Caki2 (cell line): Measurements from ENCODE around the gene DPYD. TPM values are rescaled to one million over a fixed set of nuclear protein-coding genes. Genes with fewer than 3 reads are reported as not detected.
A peak's percentile ranks its signal among the peaks of the same experiment; 100 is the strongest.

Source experiments
- DNase-seq: peaks from one replicate; pipeline ENCODE4 v3.0.0-alpha.2; 2015; ENCODE audit warnings: low read depth
- in situ Hi-C: cut with HindIII; loops from 2 replicates; pipeline ENCODE4 v1.10.0; 2016; ENCODE audit warnings: low sequenced_read_pairs, low pct_unique_long_range_greater_than_20kb, mixed read lengths
- total RNA-seq: library from RNA; depleted of rRNA; stranded (reverse); fragments of >200 nt; shearing (Covaris generic); gene quantifications from 2 replicates; pipeline ENCODE4 v1.2.3, GENCODE V29; 2014; ENCODE audit warnings: low replicate concordance

Gene DPYD
- total RNA-seq, 1 experiment from 2014 or later: 2.2 TPM

- in situ Hi-C loops: no loop called here
- peak; percentile 23 for DNase-seq
Measured at GRCh38 chr1:97094247-97094972, 826.4 kb downstream of the DPYD start.

GRCh38 chr1:97093741-97094140 lies 827.1 kb downstream of the DPYD start:
- DNase-seq: no peak
- in situ Hi-C loops: no loop called here

GRCh38 chr1:97092824-97093223 lies 828.0 kb downstream of the DPYD start:
- in situ Hi-C loops: no loop called here
- no peak for DNase-seq

GRCh38 chr1:97091679-97092078 lies 829.2 kb downstream of the DPYD start:
- DNase-seq: no peak
- in situ Hi-C loops: no loop called here

GRCh38 chr1:97091263-97091662 lies 829.6 kb downstream of the DPYD start:
- in situ Hi-C loops: no loop called here

GRCh38 chr1:97090725-97091124 lies 830.1 kb downstream of the DPYD start:
- DNase-seq: no peak
- in situ Hi-C loops: no loop called here

More at GRCh38 chr1:97091263-97091662, 829.6 kb downstream of the DPYD start:
- DNase-seq: no peak

- DNase-seq: no peak
- in situ Hi-C loops: no loop called here
Measured at GRCh38 chr1:97089173-97089572, 831.7 kb downstream of the DPYD start.

- in situ Hi-C loops: no loop called here
- no peak for DNase-seq
Measured at GRCh38 chr1:97088391-97088790, 832.4 kb downstream of the DPYD start.

DNA sequence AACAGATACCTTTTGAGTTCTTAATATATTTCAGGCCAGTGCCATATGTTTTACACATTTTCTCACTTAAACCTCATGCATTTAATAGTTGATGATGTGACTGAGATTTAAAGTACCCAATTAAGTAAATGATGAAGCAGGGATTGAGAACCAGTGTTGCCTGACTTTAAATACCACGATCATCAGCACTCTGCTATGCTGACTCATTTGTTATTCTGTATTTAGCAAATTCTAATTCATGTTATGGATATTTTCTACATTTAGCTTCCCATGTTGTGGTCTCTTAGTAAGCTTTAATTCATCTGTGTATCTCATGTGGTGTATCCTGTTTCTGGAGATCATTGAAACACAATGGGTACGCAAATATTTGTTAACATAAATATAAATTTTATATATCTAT lies 836.3 kb downstream of the DPYD start:
- no peak for DNase-seq
- in situ Hi-C loops: no loop called here

GRCh38 chr1:97082160-97082848 lies 838.5 kb downstream of the DPYD start:
- no peak for DNase-seq
- in situ Hi-C loops: no loop called here

DNA sequence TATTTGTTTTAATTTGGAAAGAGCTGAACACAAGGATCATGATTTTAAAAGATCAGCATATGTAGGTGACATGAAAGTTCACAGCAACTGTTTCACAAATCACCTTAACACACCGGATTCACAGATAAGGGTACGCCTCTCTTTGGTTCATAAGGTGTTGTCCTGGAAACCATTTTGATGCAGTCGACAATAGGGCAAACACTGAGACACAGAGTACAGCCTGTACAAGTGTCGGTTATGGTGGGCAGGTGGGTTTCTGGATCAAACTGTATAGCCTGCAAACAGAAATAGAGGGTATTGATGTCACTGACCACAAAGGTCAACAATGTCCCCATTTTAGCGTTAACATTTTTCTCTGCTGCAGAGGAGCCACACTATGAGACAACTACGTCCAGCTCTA lies 842.0 kb downstream of the DPYD start:
- in situ Hi-C loops: no loop called here
- DNase-seq: no peak

DNA sequence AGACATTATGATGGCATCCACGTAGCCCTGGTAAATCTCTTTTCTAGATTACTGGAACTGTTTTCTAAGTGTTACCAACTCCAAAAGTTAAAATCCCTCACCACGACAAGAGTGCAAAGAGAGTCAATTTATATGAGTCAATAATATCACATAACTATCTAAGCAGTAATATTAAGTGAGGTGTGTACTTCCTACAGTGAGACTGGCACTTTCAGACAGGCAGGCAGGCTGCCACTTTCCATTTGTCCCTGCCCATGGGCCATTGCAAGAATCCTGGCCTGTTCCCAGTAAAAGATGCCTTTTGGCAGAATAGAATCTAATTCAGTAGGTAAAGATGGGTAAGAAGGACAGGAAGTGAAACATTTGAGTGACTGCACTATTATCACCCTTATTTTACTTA lies 843.6 kb downstream of the DPYD start:
- in situ Hi-C loops: no loop called here
- DNase-seq: no peak

GRCh38 chr1:97074771-97075170 lies 846.1 kb downstream of the DPYD start:
- DNase-seq: no peak
- in situ Hi-C loops: no loop called here

- DNase-seq: no peak
- in situ Hi-C loops: no loop called here
Measured at GRCh38 chr1:97073936-97074335, 846.9 kb downstream of the DPYD start.

DNA sequence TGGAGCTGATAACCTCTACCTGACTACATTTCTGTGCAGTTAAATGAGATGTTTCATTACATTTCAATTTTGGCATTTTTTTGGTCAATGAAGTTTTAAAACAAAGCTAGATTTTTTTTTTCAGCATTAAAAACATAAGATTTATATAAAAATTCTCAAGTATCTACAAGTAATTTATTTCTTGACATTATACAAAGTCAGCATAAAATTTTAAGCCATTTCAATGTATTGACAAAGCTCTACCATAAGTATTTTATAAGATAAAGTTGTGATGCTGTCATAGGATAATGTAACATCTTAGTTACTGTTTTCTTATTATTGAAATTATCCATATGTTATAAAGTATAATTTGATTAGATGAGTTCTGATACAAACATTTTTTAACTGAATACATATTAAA lies 847.7 kb downstream of the DPYD start:
- DNase-seq: no peak
- in situ Hi-C loops: no loop called here

- no peak for DNase-seq
- in situ Hi-C loops: no loop called here
Measured at GRCh38 chr1:97071173-97071572, 849.7 kb downstream of the DPYD start.

DNA sequence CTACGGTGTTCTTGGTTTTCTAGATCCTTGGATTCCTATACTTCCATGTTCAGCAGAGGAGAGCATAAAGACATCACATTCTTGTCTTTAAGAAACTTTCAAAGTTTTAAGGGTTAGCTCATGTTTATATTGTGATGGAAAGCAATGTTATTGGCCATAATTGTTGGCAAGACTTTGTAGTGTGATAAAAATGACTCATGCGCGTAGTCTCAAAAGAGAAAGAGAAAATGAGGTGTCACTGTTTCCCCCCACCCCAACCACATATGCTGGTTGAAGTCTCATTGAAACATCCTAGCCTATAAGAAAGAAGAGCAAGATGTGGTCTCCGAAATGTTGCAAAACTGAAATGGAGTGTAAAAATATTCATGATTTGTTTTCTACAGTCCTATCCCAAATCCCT lies 850.5 kb downstream of the DPYD start:
- DNase-seq: no peak
- in situ Hi-C loops: no loop called here

- in situ Hi-C loops: no loop called here
- no peak for DNase-seq
Measured at GRCh38 chr1:97069312-97069711, 851.5 kb downstream of the DPYD start.

GRCh38 chr1:97066860-97067259 lies 854.0 kb downstream of the DPYD start:
- in situ Hi-C loops: no loop called here
- DNase-seq: no peak

DNA sequence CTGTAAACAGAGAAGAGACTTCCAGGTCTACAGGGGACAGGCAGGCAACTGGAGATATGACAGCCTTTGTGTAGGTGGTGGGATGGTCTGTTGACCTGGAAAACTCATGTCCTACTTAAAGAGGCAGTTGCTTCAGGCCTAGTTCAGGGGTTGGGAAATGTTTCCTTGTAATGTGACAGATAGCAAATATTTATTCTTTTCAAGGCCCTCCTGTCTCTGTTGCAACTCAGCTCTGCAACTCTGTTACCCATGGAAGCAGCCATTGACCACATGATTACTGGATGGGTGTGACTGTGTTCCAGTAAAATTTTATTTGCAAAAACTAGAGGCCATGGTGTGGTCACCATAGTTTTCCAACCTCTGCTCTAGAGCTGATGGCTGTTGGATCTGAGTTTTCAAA lies 857.3 kb downstream of the DPYD start:
- in situ Hi-C loops: no loop called here
- no peak for DNase-seq
